Measurements from ENCODE around the gene MLXIPL.
"Not testable (repeated sequence)": the region's sequence is repeated elsewhere in the genome, so short reads cannot be mapped to it uniquely, and the experiment has no call there.

The MLXIPL gene

DNA sequence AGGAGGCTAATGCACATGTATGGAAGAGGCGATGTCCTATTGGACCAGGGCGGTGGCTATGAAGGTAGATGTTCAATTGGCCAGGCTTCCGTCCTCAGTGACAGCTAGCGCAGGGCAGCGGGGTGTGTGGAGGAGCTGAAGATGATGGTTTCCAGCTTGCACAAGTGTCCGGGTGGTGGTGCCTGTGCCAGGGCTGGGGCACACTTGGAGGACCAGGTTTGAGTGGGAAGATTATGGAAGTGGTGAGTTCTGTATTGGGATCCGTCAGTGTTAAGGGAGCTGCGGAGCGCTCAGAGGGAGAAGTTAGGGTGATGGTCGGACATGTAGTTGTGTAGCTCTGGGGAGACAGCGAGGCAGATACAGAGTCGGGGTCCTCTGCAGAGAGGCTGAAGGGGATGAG, 37.4 kb downstream of the MLXIPL start:
- no peak overlapping the region for H3K9ac ChIP-seq (ENCODE audit: low read depth, low read length)
- no peak overlapping the region for H3K27ac ChIP-seq (ENCODE audit: low read length)
- no peaks in the 10 kb centered on the region for H3K36me3 ChIP-seq (ENCODE audit: insufficient read depth, low read depth, low read length)
- H3K9me3 ChIP-seq (ENCODE audit: insufficient read depth, low read depth, low read length): no peaks in the 10 kb centered on the region
- H3K4me1 ChIP-seq (ENCODE audit: insufficient read depth, low read length): no peaks in the 10 kb centered on the region
- H3K4me3 ChIP-seq (ENCODE audit: low read length): no peak overlapping the region
- H3K27me3 ChIP-seq (ENCODE audit: insufficient read depth, low read length): peaks cover 57% of the 10 kb centered on the region

DNA sequence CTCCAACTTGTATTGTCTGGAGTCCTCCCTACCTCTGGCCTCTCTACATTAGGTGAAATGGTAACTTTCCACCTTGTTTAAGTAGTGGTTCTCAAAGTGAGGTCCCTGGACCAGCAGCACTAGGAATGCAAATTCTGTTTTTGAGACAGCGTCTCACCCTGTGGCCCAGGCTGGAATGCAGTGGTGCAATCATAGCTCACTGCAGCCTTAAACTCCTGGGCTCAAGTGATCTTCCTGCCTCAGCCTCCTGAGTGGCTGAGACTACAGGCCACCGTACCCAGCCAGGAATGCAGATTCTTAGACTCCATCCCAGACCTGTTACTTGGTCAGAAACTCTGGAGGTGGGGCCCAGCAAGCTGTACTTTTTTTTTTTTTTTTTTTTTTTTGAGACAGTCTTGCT, 39.1 kb downstream of the MLXIPL start:
- peaks cover 68% of the 10 kb centered on the region for H3K27me3 ChIP-seq (ENCODE audit: insufficient read depth, low read length)
- no peak overlapping the region for H3K9ac ChIP-seq (ENCODE audit: low read depth, low read length)
- no peak overlapping the region for H3K4me3 ChIP-seq (ENCODE audit: low read length)
- no peaks in the 10 kb centered on the region for H3K36me3 ChIP-seq (ENCODE audit: insufficient read depth, low read depth, low read length)
- H3K4me1 ChIP-seq (ENCODE audit: insufficient read depth, low read length): no peaks in the 10 kb centered on the region
- no peaks in the 10 kb centered on the region for H3K9me3 ChIP-seq (ENCODE audit: insufficient read depth, low read depth, low read length)
- no peak overlapping the region for H3K27ac ChIP-seq (ENCODE audit: low read length)

DNA sequence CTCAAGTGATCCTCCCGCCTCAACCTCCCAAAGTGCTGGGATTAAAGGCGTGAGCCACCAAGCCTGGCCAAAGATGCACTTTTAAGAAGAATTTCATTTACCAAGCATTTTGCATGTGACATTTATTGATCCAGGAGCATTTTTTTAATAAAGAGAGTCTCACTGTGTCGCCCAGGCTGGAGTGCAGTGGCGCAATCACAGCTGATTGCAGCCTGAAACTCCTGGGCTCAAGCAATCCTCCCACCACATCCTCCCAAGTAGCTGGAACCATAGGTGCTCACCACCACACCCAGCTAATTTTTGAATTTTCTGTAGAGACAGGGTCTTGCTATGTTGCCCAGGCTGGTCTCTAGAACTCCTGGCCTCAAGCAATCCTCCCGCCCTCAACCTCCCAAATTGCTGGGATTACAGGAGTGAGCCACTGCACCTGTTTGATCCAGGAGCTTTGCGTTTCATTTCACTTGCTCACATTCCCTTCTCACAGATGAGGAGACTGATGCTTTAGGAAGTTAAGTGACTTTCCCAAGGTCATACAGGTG, 41.6 kb downstream of the MLXIPL start:
- peaks cover under 1% of the 10 kb centered on the region; the same call in 1 of the 2 replicates for H3K4me1 ChIP-seq (ENCODE audit: insufficient read depth, low read length)
- H3K27me3 ChIP-seq (ENCODE audit: insufficient read depth, low read length): peaks cover 68% of the 10 kb centered on the region
- H3K27ac ChIP-seq (ENCODE audit: low read length): no peak overlapping the region
- H3K4me3 ChIP-seq (ENCODE audit: low read length): no peak overlapping the region
- H3K9ac ChIP-seq (ENCODE audit: low read depth, low read length): no peak overlapping the region
- H3K9me3 ChIP-seq (ENCODE audit: insufficient read depth, low read depth, low read length): no peaks in the 10 kb centered on the region
- no peaks in the 10 kb centered on the region for H3K36me3 ChIP-seq (ENCODE audit: insufficient read depth, low read depth, low read length)

DNA sequence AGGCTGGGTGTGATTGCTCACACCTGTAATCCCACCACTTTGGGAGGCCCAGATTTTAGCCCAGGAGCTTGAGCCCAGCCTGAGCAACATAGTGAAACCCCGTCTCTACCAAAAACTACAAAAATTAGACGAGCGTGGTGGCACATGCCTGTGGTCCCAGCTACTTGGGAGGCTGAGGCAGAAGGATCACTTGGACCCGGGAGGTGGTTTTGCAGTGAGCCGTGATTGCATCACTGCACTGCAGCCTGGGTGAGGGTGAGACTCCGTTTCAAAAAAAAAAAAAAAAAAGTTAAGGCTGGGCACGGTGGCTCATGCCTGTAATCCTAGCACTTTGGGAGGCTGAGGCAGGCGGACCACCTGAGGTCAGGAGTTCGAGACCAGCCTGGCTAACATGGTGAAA, 43.3 kb downstream of the MLXIPL start:
- not testable (repeated sequence) for H3K4me1 ChIP-seq (ENCODE audit: insufficient read depth, low read length); H3K9ac ChIP-seq (ENCODE audit: low read depth, low read length); H3K9me3 ChIP-seq (ENCODE audit: insufficient read depth, low read depth, low read length); H3K36me3 ChIP-seq (ENCODE audit: insufficient read depth, low read depth, low read length); H3K27ac ChIP-seq (ENCODE audit: low read length); H3K4me3 ChIP-seq (ENCODE audit: low read length)
- peaks cover 58% of the 10 kb centered on the region for H3K27me3 ChIP-seq (ENCODE audit: insufficient read depth, low read length)

DNA sequence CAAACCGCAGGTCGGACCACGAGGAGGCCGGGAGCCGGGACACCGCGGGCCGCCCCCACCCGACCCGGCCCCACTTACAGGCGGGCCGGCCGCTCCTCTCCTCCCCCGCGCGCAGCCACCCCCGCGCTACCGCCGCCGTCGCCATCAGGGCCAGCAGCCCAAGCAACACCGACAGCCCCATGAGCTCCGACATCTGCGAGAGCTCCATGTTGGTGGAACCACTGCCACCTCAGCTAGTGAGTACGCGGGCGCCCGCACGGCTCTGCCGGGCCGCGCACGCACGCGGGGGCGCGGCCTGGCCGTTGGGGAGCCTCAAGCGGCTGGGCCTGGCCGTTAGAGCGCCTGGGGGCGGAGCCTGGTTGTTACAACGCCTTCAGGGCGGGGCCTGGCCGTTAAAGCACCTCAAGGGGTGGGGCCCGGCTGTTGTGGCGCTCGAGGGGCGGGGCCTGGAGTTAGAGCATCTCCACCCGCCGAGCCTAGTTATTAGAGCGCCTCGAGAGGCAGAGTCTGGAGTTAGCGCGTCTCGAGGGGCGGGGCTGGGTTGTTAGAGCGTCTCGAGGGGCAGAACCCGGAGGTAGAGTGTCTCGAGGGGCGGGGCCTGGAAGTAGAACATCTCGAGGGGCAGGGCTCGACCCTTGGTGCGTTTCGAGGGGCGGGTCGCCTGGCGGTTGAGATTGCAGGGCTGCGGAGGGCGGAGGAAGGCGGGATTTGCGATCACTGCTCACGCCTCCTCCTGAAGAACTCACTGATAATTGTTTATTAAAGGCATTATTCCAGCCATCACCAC, 45.8 kb downstream of the MLXIPL start, which contains the start of gene TBL2:
TSS of gene TBL2 (minus strand) at position 238 of the 787 bp plus-strand sequence. CDS start at position 208, 30 bp downstream.
- Histone ChIP-seq H3K27ac (ENCODE audit: low read length) (no peak within 1 kb of the TSS), H3K9ac (ENCODE audit: low read depth, low read length) (peak within 1 kb of the TSS; percentile 87), H3K36me3 (ENCODE audit: insufficient read depth, low read depth, low read length) (peaks cover 13% of the 10 kb centered on the region), H3K9me3 (ENCODE audit: insufficient read depth, low read depth, low read length) (no peaks in the 10 kb centered on the region), H3K4me3 (ENCODE audit: low read length) (peak within 1 kb of the TSS; percentile 85), H3K27me3 (ENCODE audit: insufficient read depth, low read length) (peaks cover 35% of the 10 kb centered on the region), H3K4me1 (ENCODE audit: insufficient read depth, low read length) (peaks cover 2% of the 10 kb centered on the region; the same call in 1 of the 2 replicates)

DNA sequence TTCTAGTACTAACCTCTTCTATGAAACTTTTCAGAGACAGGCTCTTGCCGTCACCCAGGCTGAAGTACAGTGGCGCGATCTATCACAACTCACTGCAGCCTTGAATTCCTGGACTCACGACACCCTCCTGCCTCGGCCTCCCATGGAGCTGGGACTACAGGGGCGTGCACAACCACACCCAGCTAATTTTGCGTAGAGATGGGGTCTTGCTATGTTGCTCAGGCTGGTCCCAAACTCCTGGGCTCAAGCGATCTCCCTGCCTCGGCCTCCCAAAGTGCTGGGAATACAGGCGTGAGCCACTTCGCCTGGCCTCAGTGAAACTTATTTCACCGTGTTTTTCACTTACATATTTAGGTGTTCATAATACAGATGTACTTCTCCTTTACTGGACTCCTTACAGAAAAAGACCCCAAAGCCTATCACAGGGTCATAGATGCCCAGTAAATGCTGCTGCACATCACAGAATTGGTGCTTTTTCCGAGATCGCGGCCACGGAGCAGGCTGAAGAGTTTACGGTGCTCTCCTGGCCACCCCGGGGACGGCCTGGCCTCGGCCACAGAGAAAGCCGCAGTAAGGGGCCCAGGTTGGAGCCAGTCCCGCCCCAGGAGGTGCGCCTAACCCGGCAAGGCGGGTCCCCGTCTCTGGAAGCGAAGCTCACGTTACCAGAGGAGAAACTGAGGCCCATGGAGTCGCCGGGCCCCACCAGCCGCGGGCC, 46.5 kb downstream of the MLXIPL start:
- Histone ChIP-seq H3K27me3 (ENCODE audit: insufficient read depth, low read length) (peaks cover 28% of the 10 kb centered on the region), H3K36me3 (ENCODE audit: insufficient read depth, low read depth, low read length) (peaks cover 21% of the 10 kb centered on the region), H3K4me1 (ENCODE audit: insufficient read depth, low read length) (peaks cover 2% of the 10 kb centered on the region; the same call in 1 of the 2 replicates), H3K9ac (ENCODE audit: low read depth, low read length) (peak overlapping the region; percentile 87), H3K27ac (ENCODE audit: low read length) (no peak overlapping the region), H3K9me3 (ENCODE audit: insufficient read depth, low read depth, low read length) (no peaks in the 10 kb centered on the region), H3K4me3 (ENCODE audit: low read length) (peak overlapping the region; percentile 85)

DNA sequence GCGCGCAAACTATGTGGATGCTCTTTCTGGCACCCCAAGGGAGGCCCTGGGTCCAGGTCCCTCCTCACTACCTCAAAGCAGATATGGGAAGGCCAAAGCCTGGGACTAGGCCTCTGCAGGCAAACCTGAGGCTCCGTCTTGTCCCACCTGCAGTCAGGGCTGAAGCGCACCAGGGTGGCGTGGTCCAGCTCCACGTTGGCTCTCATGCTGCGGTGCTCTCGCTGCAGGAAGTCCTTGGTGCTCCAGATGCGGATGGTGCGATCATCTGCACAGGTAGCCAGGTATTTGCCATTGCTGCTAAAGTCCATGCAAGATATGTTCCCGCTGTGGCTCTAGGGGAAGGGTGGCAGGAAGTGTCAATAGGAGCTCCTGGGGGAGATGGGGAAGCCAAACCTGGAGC, 50.5 kb downstream of the MLXIPL start:
- peaks cover 57% of the 10 kb centered on the region for H3K36me3 ChIP-seq (ENCODE audit: insufficient read depth, low read depth, low read length)
- no peak overlapping the region for H3K9ac ChIP-seq (ENCODE audit: low read depth, low read length)
- no peak overlapping the region for H3K27ac ChIP-seq (ENCODE audit: low read length)
- no peak overlapping the region for H3K4me3 ChIP-seq (ENCODE audit: low read length)
- peaks cover 2% of the 10 kb centered on the region; the same call in 1 of the 2 replicates for H3K4me1 ChIP-seq (ENCODE audit: insufficient read depth, low read length)
- H3K27me3 ChIP-seq (ENCODE audit: insufficient read depth, low read length): peaks cover 8% of the 10 kb centered on the region
- H3K9me3 ChIP-seq (ENCODE audit: insufficient read depth, low read depth, low read length): no peaks in the 10 kb centered on the region

DNA sequence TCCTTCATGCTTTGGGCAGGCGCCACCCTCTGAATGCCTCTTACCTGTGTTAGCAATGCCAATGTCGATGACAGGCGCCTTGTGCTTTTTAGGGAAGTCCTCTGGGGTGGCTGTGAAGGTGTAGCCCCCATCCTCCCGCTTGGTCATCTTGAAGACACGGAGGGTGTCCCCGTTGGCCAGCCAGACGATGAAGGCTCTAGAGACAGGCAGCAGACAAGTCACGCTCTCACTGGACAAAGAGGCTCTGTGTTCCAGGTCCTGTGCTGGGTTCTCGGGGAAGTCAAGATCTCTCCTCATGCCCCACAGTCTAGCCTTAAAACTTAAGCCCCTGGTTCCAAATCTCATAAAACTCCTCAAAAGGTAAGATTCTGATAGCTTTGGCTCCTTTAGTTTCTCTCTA, 51.0 kb downstream of the MLXIPL start:
- Histone ChIP-seq H3K4me3 (ENCODE audit: low read length) (no peak overlapping the region), H3K4me1 (ENCODE audit: insufficient read depth, low read length) (peaks cover 2% of the 10 kb centered on the region; the same call in 1 of the 2 replicates), H3K9me3 (ENCODE audit: insufficient read depth, low read depth, low read length) (no peaks in the 10 kb centered on the region), H3K36me3 (ENCODE audit: insufficient read depth, low read depth, low read length) (peaks cover 57% of the 10 kb centered on the region), H3K9ac (ENCODE audit: low read depth, low read length) (no peak overlapping the region), H3K27ac (ENCODE audit: low read length) (no peak overlapping the region), H3K27me3 (ENCODE audit: insufficient read depth, low read length) (peaks cover 8% of the 10 kb centered on the region)

DNA sequence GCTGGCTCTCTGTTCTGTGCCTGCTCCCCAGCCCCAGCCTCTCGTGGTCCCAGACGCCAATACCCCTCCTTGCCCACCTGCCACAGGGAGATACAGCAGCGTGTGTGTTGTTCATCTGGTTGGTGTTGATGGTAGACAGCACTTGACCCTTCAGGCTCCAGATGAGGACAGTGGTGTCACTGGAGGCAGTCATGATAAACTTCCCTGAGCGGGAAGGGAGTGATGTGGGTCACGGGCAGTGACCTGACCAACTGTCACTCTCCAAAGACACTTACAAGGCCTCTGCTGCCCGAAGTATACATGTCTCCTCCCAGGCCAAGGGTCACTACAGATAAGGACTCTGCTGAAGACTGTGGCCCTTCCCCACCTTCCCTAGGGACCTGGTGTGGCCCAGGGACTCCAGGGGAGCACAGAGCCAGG, 51.5 kb downstream of the MLXIPL start:
- no peak overlapping the region for H3K9ac ChIP-seq (ENCODE audit: low read depth, low read length)
- peaks cover 57% of the 10 kb centered on the region for H3K36me3 ChIP-seq (ENCODE audit: insufficient read depth, low read depth, low read length)
- H3K4me3 ChIP-seq (ENCODE audit: low read length): no peak overlapping the region
- H3K4me1 ChIP-seq (ENCODE audit: insufficient read depth, low read length): peaks cover 2% of the 10 kb centered on the region; the same call in 1 of the 2 replicates
- no peaks in the 10 kb centered on the region for H3K9me3 ChIP-seq (ENCODE audit: insufficient read depth, low read depth, low read length)
- peaks cover 5% of the 10 kb centered on the region for H3K27me3 ChIP-seq (ENCODE audit: insufficient read depth, low read length)
- no peak overlapping the region for H3K27ac ChIP-seq (ENCODE audit: low read length)

DNA sequence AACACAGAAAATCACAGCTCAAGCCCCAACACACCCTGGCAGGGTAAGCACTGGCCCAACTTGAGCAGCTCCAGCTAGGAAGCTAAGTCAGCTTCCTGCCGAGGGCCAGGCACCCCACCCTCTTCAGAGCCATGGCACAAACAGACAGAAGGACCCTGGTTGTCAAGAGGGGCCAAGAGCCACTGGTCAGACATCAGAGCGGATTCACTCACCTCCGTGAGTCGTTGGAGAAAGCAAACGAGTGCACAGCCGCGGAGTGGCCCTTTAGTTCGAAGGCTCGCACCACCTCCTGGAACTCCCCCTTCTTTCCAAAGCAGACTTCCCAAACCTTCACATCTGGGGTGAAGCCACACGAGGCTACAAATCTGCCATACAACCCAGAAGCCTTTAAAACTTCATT, 53.3 kb downstream of the MLXIPL start:
- Histone ChIP-seq H3K27ac (ENCODE audit: low read length) (no peak overlapping the region), H3K4me3 (ENCODE audit: low read length) (no peak overlapping the region), H3K9ac (ENCODE audit: low read depth, low read length) (no peak overlapping the region), H3K4me1 (ENCODE audit: insufficient read depth, low read length) (no peaks in the 10 kb centered on the region), H3K27me3 (ENCODE audit: insufficient read depth, low read length) (no peaks in the 10 kb centered on the region), H3K36me3 (ENCODE audit: insufficient read depth, low read depth, low read length) (peaks cover 57% of the 10 kb centered on the region), H3K9me3 (ENCODE audit: insufficient read depth, low read depth, low read length) (no peaks in the 10 kb centered on the region)

DNA sequence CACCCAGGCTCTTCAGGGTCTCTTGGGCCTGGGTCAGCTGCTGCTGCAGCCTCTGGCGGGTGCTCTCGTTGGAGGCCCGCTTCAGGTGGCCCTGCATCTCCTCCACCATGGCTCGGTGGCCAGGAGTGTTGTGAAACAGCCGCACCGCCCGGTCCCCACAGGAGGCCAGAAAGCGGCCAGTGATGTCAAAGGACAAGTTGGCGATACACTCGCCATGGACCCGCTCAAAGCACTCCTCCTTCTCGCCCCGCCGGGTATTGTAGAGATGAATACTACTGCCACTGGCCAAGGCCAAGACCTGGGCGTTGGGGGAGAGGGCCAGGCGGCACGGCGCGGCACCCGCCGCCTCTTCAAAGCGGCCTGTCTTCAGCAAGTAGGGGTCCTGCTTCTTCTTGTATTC, 53.8 kb downstream of the MLXIPL start:
- Histone ChIP-seq H3K27ac (ENCODE audit: low read length) (no peak overlapping the region), H3K36me3 (ENCODE audit: insufficient read depth, low read depth, low read length) (peaks cover 57% of the 10 kb centered on the region)

More for the DNA sequence above, 53.8 kb downstream of the MLXIPL start:
- Histone ChIP-seq H3K4me1 (ENCODE audit: insufficient read depth, low read length) (no peaks in the 10 kb centered on the region), H3K27me3 (ENCODE audit: insufficient read depth, low read length) (no peaks in the 10 kb centered on the region), H3K9ac (ENCODE audit: low read depth, low read length) (no peak overlapping the region), H3K4me3 (ENCODE audit: low read length) (no peak overlapping the region), H3K9me3 (ENCODE audit: insufficient read depth, low read depth, low read length) (no peaks in the 10 kb centered on the region)
